ENCODE measurements around the gene DFFB.
"Not testable (repeated sequence)": the region's sequence is repeated elsewhere in the genome, so short reads cannot be mapped to it uniquely, and the experiment has no call there.

DFFB gene

DNA sequence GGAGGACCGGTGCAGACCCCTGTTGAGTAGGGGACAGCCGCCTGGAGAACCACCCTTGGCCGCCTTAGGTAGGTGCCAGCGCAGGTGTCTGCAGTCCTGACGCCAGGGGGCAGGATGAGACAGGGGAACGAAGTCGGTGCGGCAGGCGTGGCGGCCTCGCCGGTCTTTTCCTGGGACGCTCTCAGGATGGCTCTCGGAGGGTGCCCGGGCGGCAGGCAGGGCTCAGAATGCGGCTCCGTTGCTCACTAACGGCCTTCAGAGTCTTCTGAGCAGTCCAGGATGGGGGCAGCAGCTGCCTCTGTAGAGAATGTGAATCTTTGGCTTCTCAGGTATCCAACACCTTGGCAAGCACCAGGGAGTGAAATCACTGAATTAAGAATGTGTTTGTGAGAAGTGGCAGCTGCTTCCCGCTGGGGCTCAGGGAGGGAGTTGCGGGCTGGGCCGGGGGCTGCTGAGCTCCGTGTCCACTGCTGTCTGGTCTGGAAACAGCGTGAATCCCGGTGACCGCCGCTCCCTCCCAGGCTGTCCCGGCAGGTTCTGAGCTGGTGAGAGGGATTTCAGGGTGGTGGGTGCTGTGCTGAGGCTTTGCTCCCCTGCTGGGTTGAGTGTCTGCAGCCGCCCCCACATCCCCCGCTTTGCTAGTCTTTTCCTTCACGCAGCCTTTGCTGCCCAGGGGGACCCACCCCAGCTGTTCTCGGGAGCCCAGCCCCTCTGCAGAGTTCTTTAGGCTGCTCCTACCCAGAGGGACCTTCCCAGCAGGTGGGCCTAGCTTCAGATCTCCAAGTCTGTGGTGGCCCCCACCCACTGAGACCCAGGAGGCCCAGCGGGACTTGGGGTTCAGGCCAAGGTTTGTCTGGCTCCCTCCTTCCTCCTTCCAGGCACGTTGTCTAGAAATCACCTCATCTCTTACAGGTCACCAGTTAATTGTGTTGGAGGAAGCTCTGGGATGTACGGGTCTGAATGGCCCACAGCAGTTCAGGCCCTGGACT lies 53.9 kb downstream of the DFFB start:
- DNase-seq = peak; percentile 76

DNA sequence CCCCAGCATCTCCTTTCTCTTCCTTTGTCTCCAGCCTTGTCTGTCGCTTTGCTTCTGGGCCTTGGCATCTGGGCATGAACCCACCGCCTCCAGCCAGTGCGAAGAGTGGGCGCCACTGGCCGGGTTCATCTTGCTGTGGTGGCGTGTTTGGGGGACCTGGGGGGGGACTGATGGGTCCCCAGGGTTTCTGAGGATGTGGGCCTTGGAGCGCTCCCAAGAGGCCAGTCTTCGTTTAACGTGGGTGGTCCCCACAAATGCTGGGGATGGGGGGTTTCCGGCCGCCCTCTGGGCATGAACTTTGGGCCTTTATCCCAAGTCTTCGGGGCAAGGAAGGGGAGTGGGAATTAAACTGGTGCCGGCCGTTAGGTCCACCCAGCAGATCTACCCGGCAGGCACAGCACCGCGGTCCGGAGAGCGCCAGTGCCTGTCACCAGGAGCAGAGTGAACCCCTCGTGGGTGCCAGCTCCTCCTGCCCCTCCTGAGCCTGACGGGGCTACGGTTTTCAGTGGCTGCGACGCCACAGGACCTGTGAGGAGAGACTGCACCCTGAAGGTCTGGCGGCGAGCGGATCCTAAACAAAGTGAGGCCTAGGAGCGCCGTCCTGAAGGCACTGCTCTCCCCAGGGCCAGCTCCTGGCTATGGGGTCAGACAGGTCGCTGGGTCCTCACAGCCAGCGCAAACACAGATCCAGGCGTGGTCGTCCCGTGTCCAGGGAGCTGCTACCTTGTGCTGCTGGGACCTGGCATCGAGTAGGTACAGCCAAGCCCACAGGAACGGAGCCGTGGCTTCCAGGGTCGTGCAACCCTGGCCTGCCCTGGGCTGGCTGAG lies 54.9 kb downstream of the DFFB start:
- DNase-seq = no peak

DNA sequence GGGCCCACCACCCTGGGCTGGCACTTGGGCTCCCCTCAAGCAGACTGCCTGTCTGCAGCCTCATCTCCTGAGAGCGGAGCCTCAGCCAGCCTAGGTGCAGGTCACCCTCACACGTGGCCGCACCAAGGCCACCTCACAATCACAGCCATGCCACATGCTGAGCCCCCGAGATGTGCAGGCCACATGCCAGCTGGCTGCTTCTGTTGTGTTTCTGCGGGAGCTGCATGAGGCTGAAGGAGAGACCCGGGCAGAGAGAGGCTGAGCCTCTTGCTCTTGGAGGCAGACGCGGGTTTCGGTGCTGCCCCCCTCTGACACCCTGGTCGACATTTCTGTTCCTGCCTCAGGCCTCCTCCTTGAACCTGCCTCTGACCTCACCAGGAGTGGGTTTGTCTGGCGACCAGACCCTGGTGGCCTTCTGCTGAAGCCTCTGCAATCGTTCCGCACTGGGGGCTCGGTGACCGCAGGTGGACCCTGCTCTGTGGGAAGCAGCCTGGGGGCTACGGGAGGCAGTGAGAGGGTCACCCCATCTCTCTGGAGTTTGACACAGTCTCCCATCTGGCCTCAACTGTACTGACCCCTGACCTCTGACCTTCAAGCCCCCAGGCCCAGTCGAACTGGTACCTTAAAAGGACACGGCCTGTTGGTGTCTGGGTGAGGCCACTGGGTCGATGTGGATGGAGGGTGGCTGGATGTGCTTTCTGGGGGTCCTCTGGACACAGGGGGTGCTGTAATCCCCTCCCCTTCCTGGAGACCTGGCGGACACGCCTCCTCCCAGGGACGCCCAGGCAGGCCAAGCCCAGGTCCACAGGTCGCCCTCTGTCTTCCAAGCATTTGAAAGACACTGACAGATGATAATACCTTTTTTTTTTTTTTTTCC lies 55.8 kb downstream of the DFFB start:
- no peak for DNase-seq

DNA sequence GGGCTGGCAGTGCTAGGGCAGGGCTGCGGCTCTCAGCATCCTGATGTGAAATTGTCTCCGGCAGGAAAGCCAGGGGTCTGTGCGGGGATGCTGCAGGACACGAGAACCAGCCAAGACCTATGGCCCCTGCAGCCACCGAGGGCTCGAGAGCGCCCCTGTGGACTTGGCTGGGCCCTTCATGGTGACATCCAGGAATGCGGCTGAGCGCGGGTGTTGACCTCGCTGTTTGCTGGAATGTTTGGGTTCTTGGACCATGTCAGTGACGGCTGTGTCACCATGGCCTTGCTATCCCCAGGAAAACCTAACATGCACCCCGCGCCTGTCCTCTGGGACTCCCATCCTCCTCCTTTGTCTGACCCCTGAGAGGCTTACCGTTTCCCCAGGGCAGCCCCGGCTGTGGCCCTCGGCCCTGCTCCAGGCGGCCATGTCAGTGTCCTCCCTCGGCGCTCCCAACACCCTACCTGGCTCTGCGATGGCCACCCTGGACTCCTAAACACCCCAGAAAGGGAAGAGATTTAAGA lies 57.1 kb downstream of the DFFB start:
- no peak for DNase-seq

DNA sequence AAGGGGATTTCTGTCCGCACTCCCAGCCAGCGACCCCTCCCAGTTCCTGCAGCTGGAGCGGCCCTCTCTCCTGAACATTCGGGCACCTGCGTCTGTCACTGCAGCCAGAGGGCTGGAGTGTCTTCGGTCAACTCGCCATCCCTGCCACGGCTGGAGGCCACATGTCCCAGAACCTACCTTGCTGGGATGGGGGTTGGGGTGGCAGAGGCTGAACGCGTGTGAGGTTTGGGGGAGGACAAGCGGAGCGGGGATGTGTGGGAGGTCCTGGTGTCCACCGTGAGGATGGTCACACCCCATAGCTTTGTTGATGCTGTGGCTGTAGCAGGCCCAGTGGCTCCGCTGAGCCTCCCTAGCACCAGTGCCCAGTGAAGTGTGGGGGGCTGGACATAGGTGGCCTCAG lies 57.6 kb downstream of the DFFB start:
- DNase-seq = no peak

DNA sequence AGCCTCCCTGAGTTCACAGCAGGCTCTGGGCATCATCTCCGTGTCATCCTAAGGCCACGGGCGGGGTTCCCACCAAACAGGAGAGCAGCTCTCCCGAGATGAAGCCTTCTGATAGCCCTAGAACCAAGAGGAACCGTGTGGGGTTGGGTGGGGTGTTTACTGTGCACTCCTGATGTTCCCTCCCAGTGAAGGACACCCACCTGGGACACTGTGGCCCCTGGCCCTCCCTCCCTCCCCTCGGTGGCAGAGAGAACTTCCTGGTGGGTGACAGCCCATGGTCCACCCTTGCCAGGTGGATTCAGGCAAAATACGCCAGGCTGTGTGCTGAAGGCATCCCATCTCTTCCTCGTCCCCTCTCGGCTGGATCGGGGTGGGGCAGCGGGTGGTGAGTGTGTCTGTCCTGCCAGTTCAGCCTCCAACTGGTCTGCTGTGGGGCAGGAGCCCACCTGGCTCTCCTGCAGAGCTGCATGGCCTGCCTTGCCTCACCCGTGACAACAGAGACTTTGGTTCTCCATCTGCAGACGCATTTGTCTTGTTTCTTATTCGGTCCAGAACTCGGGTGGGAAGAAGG lies 58.4 kb downstream of the DFFB start:
- no peak for DNase-seq

DNA sequence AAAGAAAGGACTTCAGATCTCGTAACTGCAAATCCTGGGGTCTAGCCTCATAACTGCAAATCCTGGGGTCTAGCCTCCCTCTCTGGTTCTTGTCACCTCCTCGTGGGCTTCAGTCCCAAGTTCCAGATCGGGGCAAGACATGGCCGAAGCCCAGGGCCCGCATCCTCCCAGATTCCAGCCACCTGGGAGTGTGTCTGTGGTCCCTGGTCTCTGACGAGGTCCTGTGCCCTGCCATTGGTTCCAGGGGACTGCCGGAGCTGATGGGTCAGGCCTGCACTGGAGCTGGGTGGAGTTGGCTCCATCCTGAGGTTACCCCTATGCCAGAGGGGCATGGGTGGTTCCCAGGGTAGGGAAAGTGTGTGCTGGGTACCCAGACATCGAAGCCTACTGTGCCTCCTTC lies 60.5 kb downstream of the DFFB start:
- DNase-seq = no peak

DNA sequence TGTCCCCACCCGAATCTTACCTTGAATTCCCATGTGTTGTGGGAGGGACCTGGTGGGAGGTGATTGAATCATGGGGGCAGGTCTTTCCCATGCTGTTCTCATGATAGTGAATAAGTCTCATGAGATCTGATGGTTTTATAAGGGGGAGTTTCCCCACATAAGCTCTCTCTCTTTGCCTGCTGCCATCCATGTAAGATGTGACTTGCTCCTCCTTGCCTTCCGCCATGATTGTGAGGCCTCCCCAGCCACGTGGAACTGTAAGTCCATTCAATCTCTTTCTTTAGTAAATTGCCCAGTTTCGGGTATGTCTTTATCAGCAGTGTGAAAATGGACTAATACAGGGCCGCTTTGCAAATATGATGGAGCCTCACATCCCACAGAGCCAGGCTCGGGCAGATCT lies 61.1 kb downstream of the DFFB start:
- not testable (repeated sequence) for DNase-seq

DNA sequence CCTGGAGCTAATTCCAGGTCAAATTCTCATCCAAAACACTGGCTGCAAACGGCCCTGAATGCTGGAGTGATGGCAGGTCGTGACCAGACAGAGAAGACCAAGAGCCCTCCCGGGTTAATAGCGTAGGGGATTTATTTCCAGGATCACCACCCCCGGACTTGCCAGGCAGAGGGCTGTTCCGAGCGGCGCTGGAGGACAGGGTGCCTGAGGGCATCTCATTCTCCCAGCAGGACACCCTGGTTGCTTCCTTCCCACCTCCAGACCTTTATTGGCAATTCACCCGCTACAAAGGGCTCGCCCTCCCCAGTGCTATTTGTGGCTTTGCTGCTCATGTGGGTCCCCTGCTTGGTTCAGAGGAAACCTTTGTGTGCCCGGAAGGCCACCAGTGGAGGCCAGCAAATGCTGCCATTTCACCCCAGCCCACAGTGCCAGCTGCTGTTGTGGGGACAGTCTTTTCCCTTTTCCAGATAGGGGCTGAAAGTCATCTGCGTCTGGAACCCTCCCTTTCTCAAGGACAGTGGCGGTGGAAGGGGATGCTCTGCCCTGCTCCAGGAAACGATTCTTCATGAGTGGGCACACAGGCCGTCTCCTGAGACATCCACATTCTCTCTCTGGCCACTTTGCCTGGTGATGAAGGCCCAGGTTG lies 61.8 kb downstream of the DFFB start:
- DNase-seq = no peak

DNA sequence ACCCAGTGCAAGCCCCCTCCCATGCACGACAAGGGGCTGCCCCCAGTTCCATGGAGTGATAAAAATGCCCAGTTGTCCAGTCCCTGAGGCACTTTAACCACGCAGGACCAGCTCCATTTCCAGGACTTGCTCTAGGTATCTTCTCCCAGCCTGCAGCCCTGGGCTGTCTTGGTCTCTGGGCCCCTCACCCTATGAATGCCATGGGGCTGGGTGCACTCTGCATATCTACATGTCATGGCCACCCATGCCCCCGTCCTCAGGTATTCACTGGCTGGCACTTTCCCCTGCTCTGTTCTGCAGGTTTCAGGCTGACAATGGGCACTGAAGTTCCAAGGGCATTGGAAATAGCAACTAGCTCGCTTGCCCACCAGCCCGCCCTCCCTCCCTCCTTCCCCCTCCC lies 62.4 kb downstream of the DFFB start:
- no peak for DNase-seq

DNA sequence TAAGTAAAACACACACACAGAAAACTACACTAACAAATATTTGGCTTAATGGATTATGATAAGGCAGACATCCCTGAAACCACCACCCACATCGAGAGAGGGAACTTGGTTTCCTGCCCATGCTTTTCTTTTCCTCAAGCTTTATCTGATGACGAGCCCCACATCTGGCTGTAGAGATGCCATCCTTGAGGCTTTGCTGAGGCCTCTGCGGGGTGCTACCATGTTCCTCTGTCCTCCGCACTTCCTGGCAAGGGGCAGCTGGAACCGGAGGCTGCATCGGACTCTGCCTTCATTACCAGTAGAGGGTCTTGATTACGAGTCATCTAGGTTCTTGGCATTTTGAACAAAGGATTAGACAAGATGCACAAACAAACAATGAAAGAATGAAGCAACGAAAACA lies 64.5 kb downstream of the DFFB start:
- no peak for DNase-seq

DNA sequence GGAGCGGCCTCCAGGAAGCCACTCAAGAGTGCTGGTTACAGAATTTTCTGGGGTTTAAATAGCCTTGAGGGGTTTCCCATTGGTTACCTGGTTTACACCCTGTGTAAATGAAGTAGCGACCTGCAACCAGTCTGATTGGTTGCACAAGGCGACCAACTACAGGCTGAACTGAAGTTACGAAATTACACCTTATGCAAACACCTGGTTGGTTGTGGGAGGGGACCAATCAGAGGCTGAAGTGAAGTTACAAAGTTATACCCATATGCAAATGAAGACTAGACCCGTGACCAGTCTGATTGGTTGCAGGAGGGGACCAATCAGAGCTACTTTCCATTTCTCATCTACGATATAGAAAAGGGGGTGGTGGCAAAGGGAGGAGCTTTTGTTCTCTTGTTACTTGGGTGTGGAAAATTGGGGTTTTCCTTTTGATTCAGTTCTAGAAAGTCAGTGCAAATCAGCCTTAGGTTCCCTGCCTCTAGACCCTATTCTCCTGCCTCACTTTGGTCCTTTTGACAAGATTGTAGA lies 65.0 kb downstream of the DFFB start:
- no peak for DNase-seq

DNA sequence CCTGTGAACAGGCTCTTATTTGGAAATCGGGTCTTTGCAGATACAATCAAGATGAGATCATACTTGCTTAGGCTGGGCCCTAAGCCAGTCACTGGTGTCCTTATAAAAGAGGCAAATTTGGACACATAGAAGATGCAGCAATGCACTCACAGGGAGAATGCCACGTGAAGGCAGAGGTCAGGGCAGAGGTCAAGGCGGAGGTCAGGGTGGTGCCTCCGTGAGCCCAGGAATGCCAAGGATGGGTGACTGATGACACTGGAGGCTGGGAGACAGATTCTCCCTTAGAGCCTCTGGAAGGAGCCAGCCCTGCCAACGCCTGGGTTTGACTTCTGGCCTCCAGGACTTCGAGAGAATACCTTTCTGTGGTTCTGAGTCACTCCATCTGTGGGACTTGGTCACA lies 65.6 kb downstream of the DFFB start:
- no peak for DNase-seq

DNA sequence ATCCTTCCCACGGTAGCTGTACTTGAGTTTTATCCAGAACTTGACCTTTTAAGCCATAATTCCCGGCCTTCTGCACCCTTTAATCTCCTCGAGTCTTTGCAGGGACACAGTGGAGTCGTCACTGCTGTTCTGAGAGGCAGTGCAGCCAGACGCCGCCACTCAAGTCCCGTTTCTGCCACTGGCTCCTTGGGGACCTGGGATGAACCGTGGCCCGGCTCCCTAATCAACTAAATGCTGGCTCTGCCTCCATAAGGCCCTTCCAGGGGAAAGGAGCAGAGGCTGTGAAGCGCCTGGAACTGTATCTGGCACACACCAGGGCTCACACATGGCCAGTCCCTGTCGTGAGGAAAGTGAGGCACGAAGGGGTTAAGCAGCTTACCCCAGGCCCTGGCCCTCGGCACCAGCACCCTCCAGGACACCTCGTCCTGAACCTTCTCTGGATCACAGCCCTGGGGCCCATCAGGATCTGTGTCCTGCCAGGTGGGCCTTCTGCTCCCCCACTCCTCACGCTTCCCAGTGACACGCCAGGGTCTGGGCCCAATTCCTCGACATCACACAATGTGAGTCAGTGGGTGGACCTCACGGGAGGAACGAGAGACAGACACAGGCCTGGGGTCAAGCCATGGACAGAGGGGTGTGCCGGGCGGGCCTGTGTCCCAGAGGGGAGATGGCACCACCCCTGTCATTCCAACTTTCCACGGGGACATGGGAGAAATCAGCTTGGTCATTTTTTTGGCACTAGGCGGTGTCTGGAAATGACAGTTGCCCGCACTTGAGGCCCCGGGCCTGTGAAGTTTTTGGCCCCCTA lies 66.3 kb downstream of the DFFB start:
- no peak for DNase-seq

DNA sequence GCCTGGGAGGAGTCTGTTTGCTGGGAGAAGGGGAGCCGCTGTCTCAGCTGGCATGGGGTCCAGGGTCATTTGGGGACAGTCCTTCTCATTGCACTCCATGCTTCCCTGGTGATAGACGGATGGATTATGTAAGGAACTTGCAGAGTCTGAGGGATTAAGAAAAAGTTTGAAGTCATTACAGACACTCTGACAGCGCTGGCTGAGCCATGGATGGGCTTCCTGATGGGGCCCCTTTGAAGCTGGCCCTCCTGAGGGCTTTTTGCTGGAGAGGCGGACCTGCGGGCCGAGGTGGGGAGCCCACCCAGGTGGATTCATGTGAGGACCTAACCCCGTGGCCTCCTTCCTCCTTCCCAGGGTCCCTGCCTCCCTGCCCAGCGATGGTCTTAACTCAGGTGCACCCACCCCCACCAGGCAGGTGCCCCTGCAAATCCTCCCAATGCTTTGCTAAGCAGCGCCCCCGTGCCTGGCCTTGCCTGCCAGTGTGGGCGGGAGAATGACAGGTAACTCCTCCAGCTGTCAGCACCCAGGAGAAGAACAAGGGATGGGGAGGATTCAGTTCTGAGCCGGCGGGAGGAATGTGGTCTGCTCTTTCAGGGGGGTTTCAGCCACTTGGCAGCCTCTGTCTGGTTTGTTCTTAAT lies 67.0 kb downstream of the DFFB start:
- no peak for DNase-seq

DNA sequence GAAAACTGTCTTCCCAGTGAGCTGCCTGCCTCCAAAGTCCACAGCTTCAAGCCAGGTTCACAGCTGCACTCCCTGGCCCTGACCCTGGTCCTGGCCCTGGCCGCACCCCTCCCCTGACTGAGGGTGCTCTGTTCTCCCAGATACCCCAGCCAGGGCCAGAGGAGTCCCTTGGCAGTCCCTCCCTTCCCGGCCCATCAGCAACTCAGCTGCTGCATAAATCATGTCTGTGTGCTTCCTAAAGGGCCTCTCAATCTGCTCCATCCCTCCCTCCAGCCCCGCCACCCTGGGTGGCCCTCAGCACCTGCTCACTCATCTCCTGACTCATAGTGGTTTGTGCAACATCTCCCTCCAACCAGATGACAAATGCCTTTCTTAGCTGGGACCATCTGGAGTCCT lies 67.5 kb downstream of the DFFB start:
- peak; percentile 83 for DNase-seq

DNA sequence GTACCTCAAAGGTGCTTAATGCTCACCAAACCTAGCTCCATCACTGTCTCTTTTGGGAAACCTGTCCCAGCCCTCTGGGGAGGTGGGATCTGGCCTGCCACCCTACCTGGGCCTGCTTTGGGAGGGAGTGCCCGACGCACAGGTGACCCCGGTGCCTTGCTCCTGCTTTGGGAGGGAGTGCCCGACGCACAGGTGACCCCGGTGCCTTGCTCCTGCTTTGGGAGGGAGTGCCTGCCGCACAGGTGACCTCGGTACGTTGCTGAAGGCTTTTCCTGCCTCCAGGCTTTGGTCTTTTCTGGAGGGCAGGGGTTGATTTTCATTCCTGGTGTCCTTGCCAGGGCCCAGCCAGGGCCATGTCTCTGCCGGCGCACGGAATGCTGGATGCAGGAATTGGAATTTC lies 68.0 kb downstream of the DFFB start:
- DNase-seq = no peak

DNA sequence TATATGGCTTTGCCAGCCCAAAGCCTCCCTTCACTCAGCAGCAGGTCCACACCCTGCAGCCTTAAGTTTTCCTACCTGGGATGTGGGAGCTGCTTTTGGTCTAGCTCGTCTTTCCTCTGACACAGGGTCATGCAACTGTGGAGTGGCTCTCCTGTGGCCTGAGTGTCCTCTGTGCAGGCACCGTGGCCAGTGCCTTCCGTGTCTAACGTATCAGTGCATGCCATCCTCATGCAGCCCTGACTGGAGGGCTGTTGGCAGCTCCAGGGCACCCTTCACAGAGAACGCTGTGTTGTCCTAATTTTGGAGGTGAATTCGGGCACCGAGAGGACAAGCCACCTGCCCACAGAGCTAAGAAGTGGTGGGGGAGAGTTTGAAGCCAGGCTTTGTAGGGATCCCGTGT lies 68.5 kb downstream of the DFFB start:
- no peak for DNase-seq

DNA sequence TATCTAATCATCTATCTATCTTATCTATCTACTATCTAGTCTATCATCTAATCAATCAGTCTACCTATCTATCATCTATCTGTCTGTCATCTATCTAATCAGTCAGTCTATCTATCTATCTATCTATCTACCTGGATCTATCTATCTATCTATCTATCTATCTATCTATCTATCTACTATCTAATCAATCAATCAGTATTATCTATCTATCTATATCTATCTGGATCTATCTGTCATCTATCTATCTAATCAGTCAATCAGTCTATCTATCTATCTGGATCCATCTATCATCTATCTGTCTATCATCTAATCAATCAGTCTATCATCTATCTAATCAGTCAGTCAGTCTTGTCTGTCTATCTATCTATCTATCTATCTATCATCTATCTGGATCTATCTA lies 69.7 kb downstream of the DFFB start:
- DNase-seq = no peak

DNA sequence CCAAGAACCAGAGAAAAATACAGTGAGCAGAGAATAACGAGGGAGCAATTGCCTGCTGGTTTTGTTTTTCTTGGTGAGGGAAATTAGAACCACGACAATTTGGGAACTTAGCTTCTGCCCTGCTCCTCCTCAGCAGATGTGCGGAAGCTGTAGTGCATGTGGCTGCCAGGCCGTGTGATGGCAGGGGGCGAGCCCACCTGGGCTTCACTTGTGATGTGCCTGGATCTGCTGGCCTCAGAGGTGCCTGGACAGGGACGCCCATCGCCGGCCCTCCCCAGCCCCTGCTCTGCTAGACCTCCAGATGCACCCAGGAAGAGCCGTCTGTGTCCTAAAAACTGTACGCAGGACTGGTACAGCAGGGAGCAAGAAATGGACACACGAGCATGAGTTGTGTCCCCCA lies 71.3 kb downstream of the DFFB start:
- peak; percentile 80 for DNase-seq

Measured in NCI-H1694 treated with DMSO at 0.1 percent for 48 hours (cell line).